Measurements from ENCODE around the gene TBC1D4.
"Not testable (repeated sequence)": the region's sequence is repeated elsewhere in the genome, so short reads cannot be mapped to it uniquely, and the experiment has no call there.

TBC1D4 gene

GRCh38 chr13:75359266-75359665 lies 122.7 kb downstream of the TBC1D4 start:
- H4K20me1 ChIP-seq = no peaks in the 10 kb centered on the region
- no peak for TF ChIP-seq Cebpa-rat (IDR thresholded peaks at IDR 0.05)
- H3K9ac ChIP-seq = no peak overlapping the region
- H3K36me3 ChIP-seq = peaks cover 45% of the 10 kb centered on the region
- no peaks in the 10 kb centered on the region for H3K27me3 ChIP-seq
- H3K9me3 ChIP-seq = no peaks in the 10 kb centered on the region
- H3K4me2 ChIP-seq = no peak overlapping the region
- H3K4me1 ChIP-seq = peaks cover 13% of the 10 kb centered on the region
- H3K4me3 ChIP-seq = no peak overlapping the region
- H3K27ac ChIP-seq = no peak overlapping the region

GRCh38 chr13:75357576-75358289 lies 124.2 kb downstream of the TBC1D4 start:
- H3K4me1 ChIP-seq = no peaks in the 10 kb centered on the region
- no peaks in the 10 kb centered on the region for H4K20me1 ChIP-seq
- no peak for TF ChIP-seq Cebpa-rat (IDR thresholded peaks at IDR 0.05)
- H3K27me3 ChIP-seq = no peaks in the 10 kb centered on the region
- no peak overlapping the region for H3K4me3 ChIP-seq
- H3K4me2 ChIP-seq = no peak overlapping the region
- H3K27ac ChIP-seq = no peak overlapping the region
- H3K36me3 ChIP-seq = peaks cover 60% of the 10 kb centered on the region
- no peaks in the 10 kb centered on the region for H3K9me3 ChIP-seq
- no peak overlapping the region for H3K9ac ChIP-seq

- Histone ChIP-seq H3K36me3 (peaks cover 60% of the 10 kb centered on the region), H3K27me3 (no peaks in the 10 kb centered on the region), H3K4me2 (no peak overlapping the region), H3K4me3 (no peak overlapping the region), H4K20me1 (no peaks in the 10 kb centered on the region), H3K27ac (no peak overlapping the region), H3K9me3 (peaks cover 6% of the 10 kb centered on the region; the same call in 1 of the 2 replicates), H3K4me1 (no peaks in the 10 kb centered on the region), H3K9ac (no peak overlapping the region)
- no peak for TF ChIP-seq Cebpa-rat (IDR thresholded peaks at IDR 0.05)
These were observed 125.5 kb downstream of the TBC1D4 start for GRCh38 chr13:75356421-75356820.

GRCh38 chr13:75355609-75356008 lies 126.4 kb downstream of the TBC1D4 start:
- H3K9me3 ChIP-seq = peaks cover 6% of the 10 kb centered on the region; the same call in 1 of the 2 replicates
- H3K27ac ChIP-seq = no peak overlapping the region
- H3K36me3 ChIP-seq = peaks cover 60% of the 10 kb centered on the region
- H3K4me1 ChIP-seq = no peaks in the 10 kb centered on the region
- no peak overlapping the region for H3K4me2 ChIP-seq
- H4K20me1 ChIP-seq = no peaks in the 10 kb centered on the region
- no peak overlapping the region for H3K4me3 ChIP-seq
- TF ChIP-seq Cebpa-rat (IDR thresholded peaks at IDR 0.05) = no peak
- no peak overlapping the region for H3K9ac ChIP-seq
- H3K27me3 ChIP-seq = no peaks in the 10 kb centered on the region

- H3K27ac ChIP-seq = no peak overlapping the region
- H3K9me3 ChIP-seq = peaks cover 6% of the 10 kb centered on the region; the same call in 1 of the 2 replicates
- TF ChIP-seq Cebpa-rat (IDR thresholded peaks at IDR 0.05) = no peak
- no peaks in the 10 kb centered on the region for H4K20me1 ChIP-seq
- H3K36me3 ChIP-seq = peaks cover 63% of the 10 kb centered on the region
- H3K9ac ChIP-seq = no peak overlapping the region
- no peak overlapping the region for H3K4me2 ChIP-seq
- H3K4me3 ChIP-seq = no peak overlapping the region
- H3K4me1 ChIP-seq = no peaks in the 10 kb centered on the region
- H3K27me3 ChIP-seq = no peaks in the 10 kb centered on the region
These were observed 128.2 kb downstream of the TBC1D4 start for GRCh38 chr13:75353781-75354193.

GRCh38 chr13:75352641-75353327 lies 129.2 kb downstream of the TBC1D4 start:
- no peak for TF ChIP-seq Cebpa-rat (IDR thresholded peaks at IDR 0.05)
- Histone ChIP-seq H3K27ac (no peak overlapping the region), H3K4me2 (no peak overlapping the region), H3K4me3 (no peak overlapping the region), H3K27me3 (no peaks in the 10 kb centered on the region), H3K4me1 (no peaks in the 10 kb centered on the region), H3K9me3 (peaks cover 6% of the 10 kb centered on the region; the same call in 1 of the 2 replicates), H3K36me3 (peaks cover 69% of the 10 kb centered on the region), H3K9ac (no peak overlapping the region), H4K20me1 (no peaks in the 10 kb centered on the region)

GRCh38 chr13:75351538-75351937 lies 130.4 kb downstream of the TBC1D4 start:
- not testable (repeated sequence) for H3K9ac ChIP-seq, H3K9me3 ChIP-seq, H3K4me2 ChIP-seq, H3K4me1 ChIP-seq, H3K27ac ChIP-seq, H3K4me3 ChIP-seq, H3K27me3 ChIP-seq, H4K20me1 ChIP-seq
- peaks cover 74% of the 10 kb centered on the region for H3K36me3 ChIP-seq

- H3K4me1 ChIP-seq = no peaks in the 10 kb centered on the region
- no peak for TF ChIP-seq Cebpa-rat (IDR thresholded peaks at IDR 0.05)
- H4K20me1 ChIP-seq = no peaks in the 10 kb centered on the region
- no peak overlapping the region for H3K9ac ChIP-seq
- no peak overlapping the region for H3K4me2 ChIP-seq
- peaks cover 6% of the 10 kb centered on the region; the same call in 1 of the 2 replicates for H3K9me3 ChIP-seq
- no peaks in the 10 kb centered on the region for H3K27me3 ChIP-seq
- H3K27ac ChIP-seq = no peak overlapping the region
- H3K4me3 ChIP-seq = no peak overlapping the region
- H3K36me3 ChIP-seq = peaks cover 58% of the 10 kb centered on the region
These were observed 134.0 kb downstream of the TBC1D4 start for GRCh38 chr13:75347925-75348324.

GRCh38 chr13:75347457-75347856 lies 134.5 kb downstream of the TBC1D4 start:
- Histone ChIP-seq H3K4me2 (no peak overlapping the region), H3K27ac (no peak overlapping the region), H3K36me3 (peaks cover 53% of the 10 kb centered on the region), H3K4me3 (no peak overlapping the region), H4K20me1 (no peaks in the 10 kb centered on the region), H3K27me3 (no peaks in the 10 kb centered on the region), H3K9ac (no peak overlapping the region), H3K9me3 (peaks cover 6% of the 10 kb centered on the region; the same call in 1 of the 2 replicates), H3K4me1 (no peaks in the 10 kb centered on the region)
- TF ChIP-seq Cebpa-rat (IDR thresholded peaks at IDR 0.05) = no peak

GRCh38 chr13:75345193-75345592 lies 136.8 kb downstream of the TBC1D4 start:
- Histone ChIP-seq H3K27me3 (no peaks in the 10 kb centered on the region), H3K9me3 (no peaks in the 10 kb centered on the region), H3K9ac (no peak overlapping the region), H3K4me3 (no peak overlapping the region), H3K27ac (no peak overlapping the region), H3K4me1 (no peaks in the 10 kb centered on the region), H3K36me3 (peaks cover 64% of the 10 kb centered on the region), H4K20me1 (no peaks in the 10 kb centered on the region), H3K4me2 (no peak overlapping the region)
- TF ChIP-seq Cebpa-rat (IDR thresholded peaks at IDR 0.05) = no peak
